NB4 (cell line): ENCODE results near the gene UBE2F.

ENCODE experiments used
- DNase-seq: peaks from one replicate; pipeline ENCODE4 v3.0.0; 2010; ENCODE audit warnings: low read depth
- H3K4me3 ChIP-seq: one replicate; pipeline ENCODE4 v1.5.1; 2011; ENCODE audit warnings: mild to moderate bottlenecking, low read depth, low read length, moderate library complexity
- MAX ChIP-seq: IDR thresholded peaks from 2 replicates; pipeline ENCODE4 v1.6.1; 2011; ENCODE audit warnings: low read depth, low read length
- MYC ChIP-seq: IDR thresholded peaks from 2 replicates; pipeline ENCODE4 v1.6.1; 2011; ENCODE audit warnings: low read depth, low read length
- POLR2A ChIP-seq: IDR thresholded peaks from 2 replicates; pipeline ENCODE4 v1.6.1; 2011; ENCODE audit warnings: mild to moderate bottlenecking; ENCODE audit not compliant: insufficient read length; ENCODE audit errors: extremely low read depth
- TF ChIP-seq, protein P1 (sequence below): IDR thresholded peaks from one replicate; pipeline ENCODE4 v1.5.1; 2012; ENCODE audit warnings: low read depth, low read length

UBE2F gene

DNA sequence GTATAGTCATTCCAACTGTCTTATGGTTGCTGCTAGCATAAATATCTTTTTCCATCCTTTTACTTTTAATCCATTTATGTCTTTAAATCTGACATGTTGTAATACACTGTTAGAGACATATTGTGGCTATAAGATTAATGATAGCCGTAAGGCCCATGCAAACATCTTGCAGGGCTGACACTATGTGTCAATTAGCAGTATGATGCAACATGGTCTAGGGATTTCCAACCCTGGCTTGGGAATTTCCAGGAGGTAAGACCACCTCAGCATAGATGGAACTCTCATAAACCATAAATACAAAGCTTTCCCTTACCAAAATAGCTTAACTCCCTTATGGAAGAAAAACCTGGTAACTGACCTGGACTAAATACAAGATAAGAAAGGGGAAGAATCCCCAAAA is 110.5 kb downstream of the UBE2F start:
- H3K4me3 ChIP-seq = no peak overlapping the region
- TF ChIP-seq MYC (no peak), MAX (no peak), POLR2A (no peak)
- TF ChIP-seq, protein P1, sequence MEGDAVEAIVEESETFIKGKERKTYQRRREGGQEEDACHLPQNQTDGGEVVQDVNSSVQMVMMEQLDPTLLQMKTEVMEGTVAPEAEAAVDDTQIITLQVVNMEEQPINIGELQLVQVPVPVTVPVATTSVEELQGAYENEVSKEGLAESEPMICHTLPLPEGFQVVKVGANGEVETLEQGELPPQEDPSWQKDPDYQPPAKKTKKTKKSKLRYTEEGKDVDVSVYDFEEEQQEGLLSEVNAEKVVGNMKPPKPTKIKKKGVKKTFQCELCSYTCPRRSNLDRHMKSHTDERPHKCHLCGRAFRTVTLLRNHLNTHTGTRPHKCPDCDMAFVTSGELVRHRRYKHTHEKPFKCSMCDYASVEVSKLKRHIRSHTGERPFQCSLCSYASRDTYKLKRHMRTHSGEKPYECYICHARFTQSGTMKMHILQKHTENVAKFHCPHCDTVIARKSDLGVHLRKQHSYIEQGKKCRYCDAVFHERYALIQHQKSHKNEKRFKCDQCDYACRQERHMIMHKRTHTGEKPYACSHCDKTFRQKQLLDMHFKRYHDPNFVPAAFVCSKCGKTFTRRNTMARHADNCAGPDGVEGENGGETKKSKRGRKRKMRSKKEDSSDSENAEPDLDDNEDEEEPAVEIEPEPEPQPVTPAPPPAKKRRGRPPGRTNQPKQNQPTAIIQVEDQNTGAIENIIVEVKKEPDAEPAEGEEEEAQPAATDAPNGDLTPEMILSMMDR = no peak
- DNase-seq = no peak

DNA sequence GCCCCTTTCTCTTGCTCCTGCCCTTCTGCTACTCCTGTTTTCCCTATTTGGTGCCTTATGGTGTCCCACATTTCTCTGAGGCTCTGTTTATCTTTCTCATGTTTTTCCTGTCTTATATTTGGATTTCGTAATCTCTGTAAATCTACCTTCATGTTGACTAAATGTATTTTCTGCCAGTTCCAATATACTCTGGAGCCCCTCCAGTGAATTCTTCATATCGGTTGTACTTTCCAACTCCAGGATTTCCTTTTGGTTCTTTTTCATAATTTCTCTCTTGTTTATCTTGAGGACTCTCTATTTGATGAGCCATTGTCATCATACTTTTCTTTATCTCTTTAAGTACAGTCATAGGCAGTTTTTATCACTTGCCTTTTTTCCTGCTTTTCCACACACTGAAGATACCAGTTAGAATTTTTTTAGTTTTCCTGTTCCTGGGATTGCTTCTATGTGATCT is 113.1 kb downstream of the UBE2F start:
- no peak overlapping the region for H3K4me3 ChIP-seq
- TF ChIP-seq, protein P1 = no peak
- no peak for TF ChIP-seq POLR2A
- TF ChIP-seq MAX = no peak
- no peak for TF ChIP-seq MYC
- DNase-seq = no peak

- TF ChIP-seq MAX (no peak), MYC (no peak), POLR2A (no peak)
- TF ChIP-seq, protein P1 = no peak
- no peak for DNase-seq
- no peak overlapping the region for H3K4me3 ChIP-seq
These were observed 113.7 kb downstream of the UBE2F start for GRCh38 chr2:238080518-238080917.

DNA sequence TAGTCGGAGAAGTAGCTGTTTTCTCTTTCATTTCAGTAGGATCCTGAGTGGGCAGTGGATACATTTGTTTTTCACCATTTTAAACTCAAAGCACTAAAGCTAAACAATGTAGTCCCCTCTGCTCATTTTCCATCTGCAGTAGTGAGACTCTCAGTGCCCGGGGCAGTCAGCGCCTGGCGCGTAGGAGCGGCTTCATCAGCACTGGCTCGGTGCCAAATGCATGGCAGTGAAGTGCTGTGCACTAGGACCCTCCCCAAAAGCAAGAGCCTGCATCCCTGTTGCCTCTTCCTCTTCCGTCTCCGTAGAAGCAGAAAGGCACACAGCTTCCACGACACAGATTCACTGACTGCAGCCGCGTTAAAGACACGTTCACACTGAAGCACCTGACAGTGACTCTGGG is 114.3 kb downstream of the UBE2F start:
- no peak overlapping the region for H3K4me3 ChIP-seq
- DNase-seq = no peak
- no peak for TF ChIP-seq MYC
- no peak for TF ChIP-seq POLR2A
- TF ChIP-seq, protein P1 = no peak

- DNase-seq = no peak
- H3K4me3 ChIP-seq = no peak overlapping the region
- TF ChIP-seq POLR2A (no peak), MAX (no peak), MYC (no peak)
- TF ChIP-seq, protein P1 = no peak
These were observed 114.7 kb downstream of the UBE2F start for GRCh38 chr2:238081561-238081960.

- DNase-seq = no peak
- TF ChIP-seq POLR2A (no peak), MYC (no peak), MAX (no peak)
- TF ChIP-seq, protein P1 = no peak
- no peak overlapping the region for H3K4me3 ChIP-seq
These were observed 115.3 kb downstream of the UBE2F start for GRCh38 chr2:238082151-238082550.
